ENCODE results near the gene ARPC2. TPM values are rescaled to one million over a fixed set of nuclear protein-coding genes. Genes with fewer than 3 reads are reported as not detected.
"Not testable (repeated sequence)": the region's sequence is repeated elsewhere in the genome, so short reads cannot be mapped to it uniquely, and the experiment has no call there.

ARPC2 gene
- total RNA-seq, 1 donor from 2014 or later, result 507 TPM

DNA sequence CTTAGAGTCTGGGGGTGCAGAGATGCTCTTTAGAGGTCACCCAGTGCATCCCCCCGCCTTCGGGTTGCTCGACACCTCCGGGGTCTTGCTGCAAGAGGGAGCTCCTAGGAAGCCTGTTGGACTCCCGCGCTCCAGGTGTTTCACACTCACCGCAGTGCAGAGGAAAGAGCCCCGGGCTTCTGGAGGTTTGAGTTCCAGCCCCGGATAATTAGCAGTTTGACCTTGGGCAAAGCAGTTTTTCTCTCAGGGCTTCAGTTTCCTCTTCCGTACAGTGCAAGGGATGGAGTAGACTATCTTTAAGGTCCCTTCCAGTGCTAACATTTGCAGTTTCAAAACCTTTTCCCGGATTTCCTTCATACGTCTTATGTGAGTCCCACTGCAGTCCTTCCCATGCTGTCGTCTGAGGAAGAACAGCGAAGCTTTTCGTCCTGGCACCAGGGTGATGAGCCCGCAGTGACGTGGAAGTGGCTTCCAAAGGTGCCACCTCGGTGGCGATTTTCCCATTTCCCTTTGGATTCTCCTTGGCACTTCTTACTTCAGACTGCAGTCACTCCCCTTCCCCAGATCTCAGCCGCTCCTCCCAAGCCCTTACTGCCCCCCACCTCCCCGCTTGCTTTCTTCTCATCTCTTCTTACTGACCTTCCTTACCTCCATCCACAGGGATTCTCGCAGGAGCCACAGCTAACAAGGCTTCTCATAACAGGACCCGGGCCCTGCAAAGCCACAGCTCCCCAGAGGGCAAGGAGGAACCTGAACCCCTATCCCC is 53.9 kb downstream of the ARPC2 start:
- peaks cover 48% of the 10 kb centered on the region for H3K36me3 Mint-ChIP-seq (ENCODE audit: low read depth)
- H3K4me1 Mint-ChIP-seq (ENCODE audit: low read depth), result peaks cover 38% of the 10 kb centered on the region

GRCh38 chr2:218271487-218271797 is 54.5 kb downstream of the ARPC2 start:
- H3K4me1 Mint-ChIP-seq (ENCODE audit: low read depth), result peaks cover 38% of the 10 kb centered on the region
- peak overlapping the region; percentile 37 for H3K27ac Mint-ChIP-seq
- DNase-seq (ENCODE audit: low spot score), result no peak
- H3K9me3 Mint-ChIP-seq, result no peaks in the 10 kb centered on the region
- H3K27me3 Mint-ChIP-seq (ENCODE audit: insufficient read depth), result peaks cover 1% of the 10 kb centered on the region
- peaks cover 50% of the 10 kb centered on the region for H3K36me3 Mint-ChIP-seq (ENCODE audit: low read depth)
- intact Hi-C loops (cut with micrococcal nuclease), result loop anchor here (5.0 kb wide), 1 partner anchor 1271 kb away; the partner anchor contains the start of genes CHPF and TMEM198
- H3K4me3 Mint-ChIP-seq, result peak overlapping the region; percentile 89

More for the DNA sequence above, 53.9 kb downstream of the ARPC2 start:
- DNase-seq (ENCODE audit: low spot score), result no peak
- peaks cover 1% of the 10 kb centered on the region for H3K27me3 Mint-ChIP-seq (ENCODE audit: insufficient read depth)
- intact Hi-C loops (cut with micrococcal nuclease), result loop anchor here (1.0 to 5.0 kb wide), 12 partner anchors 15 to 1271 kb away; partner anchors contain the start of genes ARPC2, BCS1L, CHPF and CNOT9
- peak overlapping the region; percentile 87 for H3K27ac Mint-ChIP-seq
- H3K4me3 Mint-ChIP-seq, result peak overlapping the region; percentile 89
- no peaks in the 10 kb centered on the region for H3K9me3 Mint-ChIP-seq

DNA sequence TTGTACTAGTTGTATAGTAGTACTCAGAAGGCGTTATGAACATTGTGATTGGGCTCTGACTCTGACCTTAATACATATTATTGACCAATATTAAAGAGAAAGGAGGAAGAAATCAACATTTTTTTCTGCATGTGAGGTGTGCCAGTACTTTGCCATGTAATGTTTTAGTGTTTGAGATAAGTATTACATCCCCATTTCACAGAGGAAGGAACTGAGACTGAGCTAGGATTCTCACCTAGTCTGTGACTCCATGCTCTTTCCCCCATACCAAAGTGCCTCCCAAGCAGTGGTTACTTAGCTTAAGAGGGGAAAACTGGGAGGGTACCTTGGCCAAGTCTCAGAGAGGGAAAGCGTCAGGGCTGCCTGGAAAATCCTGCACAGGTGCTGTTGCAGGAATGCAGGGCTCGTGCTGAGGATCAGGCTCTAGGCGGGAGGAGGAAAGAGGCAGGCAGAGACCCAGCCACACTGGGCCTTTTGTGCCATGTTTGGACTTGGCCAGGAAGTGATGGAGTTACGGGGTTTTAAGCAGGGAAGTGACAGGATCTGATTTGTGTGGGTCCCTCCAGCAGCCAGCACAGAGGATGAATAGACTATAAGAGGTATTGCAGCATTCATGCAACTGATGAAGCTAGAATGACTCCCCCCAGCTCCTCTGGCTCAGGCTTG is 55.0 kb downstream of the ARPC2 start:
- H3K36me3 Mint-ChIP-seq (ENCODE audit: low read depth), result peaks cover 53% of the 10 kb centered on the region
- no peak for DNase-seq (ENCODE audit: low spot score)
- intact Hi-C loops (cut with micrococcal nuclease), result loop anchor here (1.0 to 5.0 kb wide), 6 partner anchors 20 to 1270 kb away; partner anchors contain the start of genes CATIP, CHPF, TMBIM1 and TMEM198
- H3K27ac Mint-ChIP-seq, result peak overlapping the region; percentile 37
- peak overlapping the region; percentile 89 for H3K4me3 Mint-ChIP-seq
- peaks cover 1% of the 10 kb centered on the region for H3K27me3 Mint-ChIP-seq (ENCODE audit: insufficient read depth)
- no peaks in the 10 kb centered on the region for H3K9me3 Mint-ChIP-seq
- H3K4me1 Mint-ChIP-seq (ENCODE audit: low read depth), result peaks cover 34% of the 10 kb centered on the region

DNA sequence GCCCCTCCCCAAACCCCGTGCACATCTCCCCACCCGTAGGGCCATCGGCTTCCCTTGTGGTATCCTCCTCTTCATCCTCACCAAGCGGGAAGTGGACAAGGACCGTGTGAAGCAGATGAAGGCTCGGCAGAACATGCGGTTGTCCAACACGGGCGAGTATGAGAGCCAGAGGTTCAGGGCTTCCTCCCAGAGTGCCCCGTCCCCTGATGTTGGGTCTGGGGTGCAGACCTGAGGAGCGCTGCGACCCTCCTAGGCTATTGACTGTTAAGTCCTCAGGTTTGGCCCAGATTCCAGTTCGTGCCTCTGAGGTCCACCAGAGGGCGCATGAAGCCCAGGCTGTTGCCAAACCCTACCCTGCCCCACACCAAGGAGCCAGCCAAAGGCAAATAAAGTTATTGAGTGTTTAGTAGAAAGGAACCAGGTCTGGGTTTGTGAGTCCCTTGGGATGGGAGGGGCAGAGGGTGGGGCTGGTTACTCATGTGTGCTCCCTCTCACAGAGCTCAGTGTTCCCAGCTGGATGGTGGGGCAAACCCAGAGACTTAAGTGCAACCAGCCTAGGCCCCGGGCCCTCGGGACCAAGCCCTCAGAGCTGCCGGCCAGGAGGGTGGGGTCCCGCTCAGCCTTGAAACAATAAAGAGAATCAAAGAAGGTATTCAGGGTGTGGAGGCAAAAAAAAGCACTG is 55.7 kb downstream of the ARPC2 start:
- Mint-ChIP-seq H3K36me3 (ENCODE audit: low read depth) (peaks cover 53% of the 10 kb centered on the region), H3K27me3 (ENCODE audit: insufficient read depth) (peaks cover 1% of the 10 kb centered on the region), H3K4me1 (ENCODE audit: low read depth) (peaks cover 34% of the 10 kb centered on the region), H3K4me3 (peak overlapping the region; percentile 89), H3K27ac (no peak overlapping the region), H3K9me3 (no peaks in the 10 kb centered on the region)
- intact Hi-C loops (cut with micrococcal nuclease), result loop anchor here (1.0 to 5.0 kb wide), 6 partner anchors 20 to 1270 kb away; partner anchors contain the start of genes CATIP, CHPF, TMBIM1 and TMEM198
- DNase-seq (ENCODE audit: low spot score), result peak; percentile 64

- DNase-seq (ENCODE audit: low spot score); H3K9me3 Mint-ChIP-seq; H3K4me3 Mint-ChIP-seq; H3K27me3 Mint-ChIP-seq (ENCODE audit: insufficient read depth): not testable (repeated sequence)
- Mint-ChIP-seq H3K4me1 (ENCODE audit: low read depth) (peaks cover 34% of the 10 kb centered on the region), H3K27ac (peak overlapping the region; percentile 52), H3K36me3 (ENCODE audit: low read depth) (peaks cover 56% of the 10 kb centered on the region)
- intact Hi-C loops (cut with micrococcal nuclease), result loop anchor here (2.0 to 5.0 kb wide), 2 partner anchors 49 to 1269 kb away; partner anchors contain the start of genes CHPF and TMEM198
Measured at GRCh38 chr2:218273214-218273907, 56.4 kb downstream of the ARPC2 start.

- Mint-ChIP-seq H3K36me3 (ENCODE audit: low read depth) (peaks cover 57% of the 10 kb centered on the region), H3K4me3 (no peak overlapping the region), H3K27ac (peak overlapping the region; percentile 52), H3K4me1 (ENCODE audit: low read depth) (peaks cover 34% of the 10 kb centered on the region), H3K27me3 (ENCODE audit: insufficient read depth) (peaks cover 1% of the 10 kb centered on the region), H3K9me3 (no peaks in the 10 kb centered on the region)
- intact Hi-C loops (cut with micrococcal nuclease), result loop anchor here (2.0 to 5.0 kb wide), 2 partner anchors 49 to 1268 kb away; partner anchors contain the start of genes CHPF and TMEM198
- no peak for DNase-seq (ENCODE audit: low spot score)
Measured at GRCh38 chr2:218273908-218274249, 56.9 kb downstream of the ARPC2 start.

- Mint-ChIP-seq H3K4me3 (no peak overlapping the region), H3K36me3 (ENCODE audit: low read depth) (peaks cover 54% of the 10 kb centered on the region), H3K27me3 (ENCODE audit: insufficient read depth) (peaks cover under 1% of the 10 kb centered on the region), H3K4me1 (ENCODE audit: low read depth) (peaks cover 28% of the 10 kb centered on the region), H3K9me3 (no peaks in the 10 kb centered on the region), H3K27ac (no peak overlapping the region)
- intact Hi-C loops (cut with micrococcal nuclease), result loop anchor here (5.0 kb wide), 1 partner anchor 1268 kb away; the partner anchor contains the start of genes CHPF and TMEM198
- no peak for DNase-seq (ENCODE audit: low spot score)
Measured at GRCh38 chr2:218274586-218274985, 57.6 kb downstream of the ARPC2 start.

DNA sequence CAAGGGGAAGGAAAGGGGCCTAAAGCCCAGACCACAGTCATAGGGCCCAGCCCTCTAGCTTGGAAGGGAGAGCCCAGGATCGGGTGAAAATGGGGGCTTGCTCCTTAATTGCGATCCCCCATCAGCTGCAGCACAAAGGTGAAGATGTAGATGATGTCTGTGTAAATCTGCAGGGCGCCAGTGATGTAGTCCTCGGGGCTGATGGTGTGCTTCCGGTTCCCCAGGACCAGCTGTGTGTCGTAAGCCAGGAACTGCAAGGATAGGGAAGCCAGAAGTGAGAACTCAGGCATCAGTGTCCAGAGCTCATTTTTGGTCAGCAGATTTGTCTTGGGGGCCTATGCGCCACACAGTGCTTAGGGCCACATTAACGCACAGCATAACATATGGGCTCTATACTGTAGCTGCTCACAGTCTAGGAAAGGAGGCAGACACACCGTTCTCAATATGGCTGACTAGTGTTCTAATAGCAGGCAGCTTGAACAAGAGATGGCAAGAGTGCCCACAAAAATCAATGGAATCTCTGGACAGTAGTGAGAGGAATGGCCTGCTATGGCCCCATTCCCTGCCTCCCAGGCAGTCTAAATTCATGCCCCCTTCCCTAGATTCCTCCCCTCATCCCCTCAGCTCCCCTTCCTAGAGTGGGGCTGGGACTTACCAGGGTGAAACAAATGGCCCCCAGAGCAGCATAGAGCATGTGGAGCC is 58.5 kb downstream of the ARPC2 start:
- peaks cover 28% of the 10 kb centered on the region for H3K4me1 Mint-ChIP-seq (ENCODE audit: low read depth)
- no peaks in the 10 kb centered on the region for H3K9me3 Mint-ChIP-seq
- no peak overlapping the region for H3K27ac Mint-ChIP-seq
- no peaks in the 10 kb centered on the region for H3K27me3 Mint-ChIP-seq (ENCODE audit: insufficient read depth)
- DNase-seq (ENCODE audit: low spot score), result no peak
- intact Hi-C loops (cut with micrococcal nuclease), result no loop called here
- peaks cover 57% of the 10 kb centered on the region for H3K36me3 Mint-ChIP-seq (ENCODE audit: low read depth)
- no peak overlapping the region for H3K4me3 Mint-ChIP-seq

DNA sequence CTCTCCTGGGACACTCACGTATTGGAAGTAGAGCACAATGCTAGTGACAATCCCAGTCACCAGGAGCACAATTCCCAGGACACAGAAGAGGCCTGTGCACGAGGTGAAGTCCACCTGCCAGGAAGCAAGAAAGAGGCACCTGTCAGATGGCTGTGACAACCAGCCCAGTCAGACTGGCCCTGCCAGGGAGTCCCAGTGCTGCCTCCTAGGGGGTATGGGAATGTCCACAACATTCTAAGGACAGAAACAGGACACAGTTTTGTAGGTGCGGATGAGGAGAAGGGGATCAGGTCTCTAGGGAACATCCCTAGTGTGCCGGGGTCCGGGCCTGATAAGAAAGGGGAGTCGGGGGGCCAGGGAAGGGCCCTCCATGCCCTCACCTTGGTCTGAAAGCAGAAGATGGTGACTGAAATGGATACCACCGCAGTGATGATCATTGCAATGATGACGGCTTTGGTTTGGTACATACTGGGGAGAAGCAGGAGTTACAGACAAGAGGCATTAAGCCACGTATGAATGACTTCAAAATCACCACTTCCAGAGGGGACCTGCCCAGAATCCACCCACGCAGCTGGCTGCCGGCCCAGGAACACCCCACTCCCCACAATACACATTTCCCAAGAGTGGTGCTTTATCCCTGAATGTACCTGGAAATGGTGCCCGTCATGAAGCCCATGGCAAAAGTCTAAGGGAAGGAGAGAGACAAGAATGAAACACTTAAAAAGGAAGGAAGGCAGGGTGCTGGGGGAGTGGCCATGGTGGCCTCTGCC is 60.2 kb downstream of the ARPC2 start:
- H3K9me3 Mint-ChIP-seq, result no peaks in the 10 kb centered on the region
- intact Hi-C loops (cut with micrococcal nuclease), result no loop called here
- H3K4me3 Mint-ChIP-seq, result no peak overlapping the region
- peaks cover 55% of the 10 kb centered on the region for H3K36me3 Mint-ChIP-seq (ENCODE audit: low read depth)
- no peak overlapping the region for H3K27ac Mint-ChIP-seq
- peaks cover 13% of the 10 kb centered on the region for H3K4me1 Mint-ChIP-seq (ENCODE audit: low read depth)
- no peak for DNase-seq (ENCODE audit: low spot score)
- no peaks in the 10 kb centered on the region for H3K27me3 Mint-ChIP-seq (ENCODE audit: insufficient read depth)

DNA sequence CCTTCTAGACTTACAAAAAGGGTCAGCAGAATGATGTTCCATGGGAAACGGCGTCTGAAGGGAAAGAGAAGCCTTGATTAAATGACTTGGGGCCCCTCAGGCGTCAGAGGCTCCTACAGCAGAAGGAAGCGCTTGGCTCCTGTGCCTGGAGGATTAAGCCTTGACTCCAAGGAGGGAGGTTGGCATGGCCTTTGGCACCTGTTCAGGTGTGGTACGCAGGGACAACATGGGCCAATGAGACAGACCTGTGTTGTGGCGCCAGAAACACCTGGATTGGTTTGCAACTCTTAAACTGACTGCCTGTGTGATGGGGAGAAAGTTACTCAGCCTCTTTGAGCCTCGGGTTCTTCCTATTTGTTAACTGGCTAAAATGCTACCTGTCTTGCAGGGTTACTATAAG is 60.9 kb downstream of the ARPC2 start:
- H3K4me3 Mint-ChIP-seq, result no peak overlapping the region

DNA sequence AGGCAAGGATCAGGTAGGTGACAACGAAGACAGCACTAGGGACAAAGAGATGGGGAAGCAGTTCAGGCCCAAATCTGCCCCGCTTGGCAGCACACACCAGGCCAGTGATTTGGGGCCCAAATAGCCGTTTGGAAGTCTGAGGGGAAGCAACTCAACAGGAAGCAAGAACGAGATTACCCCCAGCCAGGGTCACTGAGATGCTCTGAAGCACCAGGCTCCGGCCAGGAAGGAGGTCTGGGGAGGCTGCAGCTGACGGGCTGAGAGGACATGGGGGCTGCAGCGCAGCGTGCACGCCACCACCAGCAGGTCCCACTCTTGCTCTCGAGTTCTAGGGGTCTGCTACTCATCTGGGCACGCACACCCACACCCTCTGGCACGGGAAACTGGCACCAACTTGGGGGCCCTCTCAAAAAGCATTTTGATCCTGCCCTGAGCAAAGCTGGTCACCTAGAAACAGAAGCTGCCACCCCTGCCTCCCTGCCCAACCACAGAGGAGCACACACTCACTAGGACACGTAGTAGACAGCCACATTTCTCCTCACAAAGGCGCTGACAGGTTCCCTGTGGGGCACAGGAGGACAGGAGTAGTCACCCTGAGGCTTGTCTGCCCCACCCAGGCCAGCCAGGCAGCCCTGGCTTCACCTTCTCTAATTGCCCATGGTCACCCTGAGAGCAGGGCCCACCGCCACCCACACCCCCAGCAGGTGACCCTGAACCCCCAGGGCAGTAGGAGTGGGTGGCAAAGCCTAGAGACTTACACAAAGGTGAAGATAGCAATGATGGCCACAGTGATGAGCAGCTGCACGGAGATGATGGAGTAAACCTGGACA is 61.8 kb downstream of the ARPC2 start:
- Mint-ChIP-seq H3K9me3 (no peaks in the 10 kb centered on the region), H3K36me3 (ENCODE audit: low read depth) (peaks cover 52% of the 10 kb centered on the region), H3K4me1 (ENCODE audit: low read depth) (peaks cover 7% of the 10 kb centered on the region), H3K27me3 (ENCODE audit: insufficient read depth) (no peaks in the 10 kb centered on the region), H3K27ac (no peak overlapping the region), H3K4me3 (no peak overlapping the region)
- intact Hi-C loops (cut with micrococcal nuclease), result no loop called here
- DNase-seq (ENCODE audit: low spot score), result no peak

More for the DNA sequence above, 60.9 kb downstream of the ARPC2 start:
- Mint-ChIP-seq H3K9me3 (no peaks in the 10 kb centered on the region), H3K27ac (no peak overlapping the region), H3K27me3 (ENCODE audit: insufficient read depth) (no peaks in the 10 kb centered on the region), H3K36me3 (ENCODE audit: low read depth) (peaks cover 53% of the 10 kb centered on the region), H3K4me1 (ENCODE audit: low read depth) (peaks cover 9% of the 10 kb centered on the region)
- DNase-seq (ENCODE audit: low spot score), result no peak
- intact Hi-C loops (cut with micrococcal nuclease), result no loop called here

Measured in activated T-helper 1 cell treated with anti-CD3 and anti-CD28 coated beads, Interleukin-12 subunit alpha, Interleukin-12 subunit beta, Interleukin-2, Interleukin-4 antibody, amounts not matched to agents 30 ng/mL and 10 ng/mL and 1 ng/mL, durations not matched to agents 14 hours and 24 hours and 36 hours (primary cell).